IPS-18a (cell line): ENCODE results near the gene PHF8.
A peak's percentile ranks its signal among the peaks of the same experiment; 100 is the strongest.

Experiments used
- H3K27ac ChIP-seq: one replicate; pipeline ENCODE4 v1.5.1; 2013; ENCODE audit warnings: low read length
- H3K27me3 ChIP-seq: one replicate; pipeline ENCODE4 v1.6.1; 2013; ENCODE audit warnings: mild to moderate bottlenecking, low read length; ENCODE audit not compliant: control insufficient read depth, insufficient read depth
- H3K36me3 ChIP-seq: one replicate; pipeline ENCODE4 v1.6.1; 2013; ENCODE audit warnings: low read depth, low read length; ENCODE audit not compliant: control insufficient read depth
- H3K4me1 ChIP-seq: one replicate; pipeline ENCODE4 v1.6.1; 2013; ENCODE audit warnings: low read depth, low read length; ENCODE audit not compliant: control insufficient read depth
- H3K4me3 ChIP-seq: one replicate; pipeline ENCODE4 v1.5.1; 2013; ENCODE audit warnings: low read length
- H3K9ac ChIP-seq: one replicate; pipeline ENCODE4 v1.6.1; 2013; ENCODE audit warnings: mild to moderate bottlenecking, low read length, moderate library complexity
- H3K9me3 ChIP-seq: one replicate; pipeline ENCODE4 v1.6.1; 2013; ENCODE audit warnings: low read depth, low read length; ENCODE audit not compliant: control insufficient read depth

Gene PHF8

GRCh38 chrX:54044126-54044876 is at the start of gene PHF8:
Gene PHF8, minus strand, starts transcription at chrX:54044473. Its CDS starts 1,745 bp downstream, at chrX:54042728.
- Histone ChIP-seq H3K4me3 (peak within 1 kb of the TSS; percentile 65), H3K27me3 (no peaks in the 10 kb centered on the region), H3K9me3 (peaks cover 3% of the 10 kb centered on the region), H3K4me1 (no peaks in the 10 kb centered on the region), H3K36me3 (peaks cover 18% of the 10 kb centered on the region), H3K27ac (peak within 1 kb of the TSS; percentile 32), H3K9ac (peak within 1 kb of the TSS; percentile 82)

GRCh38 chrX:54093571-54093970 is 49.3 kb upstream of the PHF8 start:
- no peak overlapping the region for H3K27ac ChIP-seq
- no peaks in the 10 kb centered on the region for H3K27me3 ChIP-seq
- no peaks in the 10 kb centered on the region for H3K4me1 ChIP-seq
- no peak overlapping the region for H3K4me3 ChIP-seq
- no peak overlapping the region for H3K9ac ChIP-seq
- peaks cover 4% of the 10 kb centered on the region for H3K9me3 ChIP-seq
- H3K36me3 ChIP-seq, result no peaks in the 10 kb centered on the region

GRCh38 chrX:54093159-54093558 is 48.9 kb upstream of the PHF8 start:
- no peak overlapping the region for H3K27ac ChIP-seq
- H3K27me3 ChIP-seq, result no peaks in the 10 kb centered on the region
- H3K4me1 ChIP-seq, result no peaks in the 10 kb centered on the region
- H3K9ac ChIP-seq, result no peak overlapping the region
- H3K4me3 ChIP-seq, result no peak overlapping the region
- no peaks in the 10 kb centered on the region for H3K36me3 ChIP-seq
- H3K9me3 ChIP-seq, result peaks cover 4% of the 10 kb centered on the region

- Histone ChIP-seq H3K9me3 (peaks cover 7% of the 10 kb centered on the region), H3K4me1 (no peaks in the 10 kb centered on the region), H3K4me3 (no peak overlapping the region), H3K9ac (no peak overlapping the region), H3K27me3 (no peaks in the 10 kb centered on the region), H3K36me3 (no peaks in the 10 kb centered on the region), H3K27ac (no peak overlapping the region)
Observed at GRCh38 chrX:54090880-54091279, 46.6 kb upstream of the PHF8 start.

GRCh38 chrX:54089191-54089590 is 44.9 kb upstream of the PHF8 start:
- no peak overlapping the region for H3K27ac ChIP-seq
- no peaks in the 10 kb centered on the region for H3K36me3 ChIP-seq
- no peak overlapping the region for H3K4me3 ChIP-seq
- H3K4me1 ChIP-seq, result no peaks in the 10 kb centered on the region
- no peaks in the 10 kb centered on the region for H3K27me3 ChIP-seq
- no peak overlapping the region for H3K9ac ChIP-seq
- peaks cover 7% of the 10 kb centered on the region for H3K9me3 ChIP-seq

- H3K27ac ChIP-seq, result no peak overlapping the region
Observed at GRCh38 chrX:54087661-54088060, 43.4 kb upstream of the PHF8 start.

GRCh38 chrX:54085666-54086065 is 41.4 kb upstream of the PHF8 start:
- Histone ChIP-seq H3K4me1 (no peaks in the 10 kb centered on the region), H3K9me3 (peaks cover 3% of the 10 kb centered on the region), H3K36me3 (no peaks in the 10 kb centered on the region), H3K27ac (no peak overlapping the region), H3K27me3 (no peaks in the 10 kb centered on the region), H3K9ac (no peak overlapping the region), H3K4me3 (no peak overlapping the region)

More at GRCh38 chrX:54087661-54088060, 43.4 kb upstream of the PHF8 start:
- Histone ChIP-seq H3K9me3 (peaks cover 7% of the 10 kb centered on the region), H3K9ac (no peak overlapping the region), H3K4me3 (no peak overlapping the region), H3K27me3 (no peaks in the 10 kb centered on the region), H3K4me1 (no peaks in the 10 kb centered on the region), H3K36me3 (no peaks in the 10 kb centered on the region)

GRCh38 chrX:54076903-54077302 is 32.6 kb upstream of the PHF8 start:
- no peak overlapping the region for H3K27ac ChIP-seq
- H3K4me1 ChIP-seq, result no peaks in the 10 kb centered on the region
- H3K27me3 ChIP-seq, result no peaks in the 10 kb centered on the region
- H3K36me3 ChIP-seq, result no peaks in the 10 kb centered on the region
- H3K9ac ChIP-seq, result no peak overlapping the region
- no peak overlapping the region for H3K4me3 ChIP-seq
- peaks cover 10% of the 10 kb centered on the region for H3K9me3 ChIP-seq

GRCh38 chrX:54074826-54075225 is 30.6 kb upstream of the PHF8 start:
- H3K4me3 ChIP-seq, result no peak overlapping the region
- H3K27me3 ChIP-seq, result no peaks in the 10 kb centered on the region
- no peak overlapping the region for H3K27ac ChIP-seq
- H3K9ac ChIP-seq, result no peak overlapping the region
- peaks cover 10% of the 10 kb centered on the region for H3K9me3 ChIP-seq
- H3K4me1 ChIP-seq, result no peaks in the 10 kb centered on the region
- no peaks in the 10 kb centered on the region for H3K36me3 ChIP-seq

- peaks cover 14% of the 10 kb centered on the region for H3K9me3 ChIP-seq
- H3K27me3 ChIP-seq, result no peaks in the 10 kb centered on the region
- no peak overlapping the region for H3K9ac ChIP-seq
- H3K4me1 ChIP-seq, result no peaks in the 10 kb centered on the region
- no peak overlapping the region for H3K27ac ChIP-seq
- H3K4me3 ChIP-seq, result no peak overlapping the region
- H3K36me3 ChIP-seq, result no peaks in the 10 kb centered on the region
Observed at GRCh38 chrX:54067766-54068165, 23.5 kb upstream of the PHF8 start.

GRCh38 chrX:54066841-54067240 is 22.6 kb upstream of the PHF8 start:
- H3K9ac ChIP-seq, result no peak overlapping the region
- H3K4me3 ChIP-seq, result no peak overlapping the region
- H3K36me3 ChIP-seq, result no peaks in the 10 kb centered on the region
- H3K4me1 ChIP-seq, result no peaks in the 10 kb centered on the region
- peaks cover 19% of the 10 kb centered on the region for H3K9me3 ChIP-seq
- no peaks in the 10 kb centered on the region for H3K27me3 ChIP-seq
- H3K27ac ChIP-seq, result no peak overlapping the region

- H3K9me3 ChIP-seq, result peaks cover 18% of the 10 kb centered on the region
- no peaks in the 10 kb centered on the region for H3K27me3 ChIP-seq
- no peak overlapping the region for H3K4me3 ChIP-seq
- H3K27ac ChIP-seq, result no peak overlapping the region
- H3K36me3 ChIP-seq, result no peaks in the 10 kb centered on the region
- no peak overlapping the region for H3K9ac ChIP-seq
- H3K4me1 ChIP-seq, result no peaks in the 10 kb centered on the region
Observed at GRCh38 chrX:54064564-54064963, 20.3 kb upstream of the PHF8 start.
